B cell (primary cell): ENCODE data around the gene IL31. TPM values are rescaled to one million over a fixed set of nuclear protein-coding genes. Genes with fewer than 3 reads are reported as not detected.

Source experiments
- ATAC-seq: fragments of 200-7000 bp; cut with Tn5 transposase; one replicate; pipeline ENCODE4 v1.10.0; 2021; ENCODE audit warnings: low read depth, mild to moderate bottlenecking, moderate number of reproducible peaks, moderate library complexity
- CTCF ChIA-PET: fragments of 350-600 bp; sonication (Branson Sonifier 250); formaldehyde crosslinking; loops from one replicate; lab custom pipeline; 2021; ENCODE audit warnings: antibody characterized with exemption, inconsistent platforms; lab: Charles Lee
- POLR2A ChIA-PET: fragments of 350-600 bp; sonication (Branson Sonifier 250); formaldehyde crosslinking; loops from one replicate; lab custom pipeline; 2021; ENCODE audit warnings: antibody characterized with exemption; lab: Charles Lee
- DNase-seq: peaks from one replicate; pipeline ENCODE4 v3.0.0; 2013
- H2AFZ ChIP-seq: 2 replicates; pipeline ENCODE4 v1.6.1; 2012; ENCODE audit warnings: mild to moderate bottlenecking, low read depth, low read length; ENCODE audit not compliant: insufficient read depth, poor library complexity, severe bottlenecking
- H3K27ac ChIP-seq, 2 donors: 1 replicate in 1 of 2; 2 replicates in 1 of 2; pipeline ENCODE4 v1.5.1; 2012 to 2013; ENCODE audit warnings: low read length in 2 of 2, mild to moderate bottlenecking in 2 of 2, moderate library complexity in 1 of 2
- H3K27me3 ChIP-seq, 4 experiments: fragments of 200-600 bp in 1 of 4; sonication (generic) in 1 of 4; replicated peaks in 1 of 4; 1 replicate in 2 of 4; 2 replicates in 2 of 4; pipeline versions ENCODE4 v1.6.1 to v1.7.0; 2013 to 2016; ENCODE audit warnings: low read length in 3 of 4, mild to moderate bottlenecking in 2 of 4, mixed read lengths in 1 of 4, moderate library complexity in 1 of 4; ENCODE audit not compliant: insufficient read depth in 4 of 4, control insufficient read depth in 3 of 4; ENCODE audit errors: control extremely low read depth in 1 of 4
- H3K36me3 ChIP-seq, 2 experiments: replicated peaks in 1 of 2; 1 replicate in 1 of 2; 2 replicates in 1 of 2; pipeline versions ENCODE4 v1.6.1 to v1.7.1; 2013; ENCODE audit warnings: low read length in 1 of 2; ENCODE audit not compliant: insufficient read depth in 2 of 2, control insufficient read depth in 1 of 2; ENCODE audit errors: control extremely low read depth in 1 of 2, extremely low read depth in 1 of 2
- H3K4me1 ChIP-seq, 2 donors: fragments of 200-600 bp in 1 of 2; sonication (generic) in 1 of 2; 1 replicate in 1 of 2; 2 replicates in 1 of 2; pipeline versions ENCODE4 v1.5.1 to v1.6.1; 2013 to 2017; ENCODE audit warnings: low read length in 2 of 2; ENCODE audit not compliant: control insufficient read depth in 2 of 2, insufficient read depth in 2 of 2
- H3K4me2 ChIP-seq: replicated peaks from 2 replicates; pipeline ENCODE3; 2012; ENCODE audit warnings: mild to moderate bottlenecking, low read depth, low read length; ENCODE audit not compliant: poor library complexity, severe bottlenecking
- H3K4me3 ChIP-seq, 5 experiments: fragments of 200-600 bp in 1 of 5; sonication (generic) in 1 of 5; 1 replicate in 3 of 5; 2 replicates in 2 of 5; pipeline versions ENCODE4 v1.5.1 to v1.7.0; 2011 to 2016; ENCODE audit warnings: low read length in 4 of 5, mild to moderate bottlenecking in 4 of 5, low read depth in 2 of 5, control low read depth in 1 of 5, moderate library complexity in 1 of 5; ENCODE audit not compliant: insufficient read depth in 1 of 5; ENCODE audit errors: control extremely low read depth in 1 of 5, extremely low read depth in 1 of 5
- H3K79me2 ChIP-seq: fragments of 200-600 bp; sonication (generic); one replicate; pipeline ENCODE4 v1.6.0; 2016; ENCODE audit warnings: low read length; ENCODE audit not compliant: control insufficient read depth, insufficient read depth
- H3K9ac ChIP-seq: fragments of 200-600 bp; sonication (generic); 2 replicates; pipeline ENCODE4 v1.6.1; 2017; ENCODE audit warnings: mild to moderate bottlenecking, low read length, moderate library complexity
- H3K9me3 ChIP-seq, 3 donors: one replicate each; pipeline versions ENCODE4 v1.6.1 to v1.7.1; 2013; ENCODE audit warnings: low read length in 2 of 3; ENCODE audit not compliant: control insufficient read depth in 2 of 3, insufficient read depth in 1 of 3; ENCODE audit errors: control extremely low read depth in 1 of 3
- H4K20me1 ChIP-seq: 2 replicates; pipeline ENCODE4 v1.6.0; 2012; ENCODE audit warnings: mild to moderate bottlenecking, low read length; ENCODE audit not compliant: insufficient read depth, control insufficient read depth, poor library complexity, severe bottlenecking
- H3K27ac Mint-ChIP-seq: one replicate; pipeline ENCODE4 v1.8.0; 2021; ENCODE audit warnings: mixed read lengths
- H3K27me3 Mint-ChIP-seq: one replicate; pipeline ENCODE4 v1.8.0; 2021; ENCODE audit warnings: mixed read lengths
- H3K4me1 Mint-ChIP-seq: one replicate; pipeline ENCODE4 v1.8.0; 2021; ENCODE audit warnings: mixed read lengths
- H3K4me3 Mint-ChIP-seq: one replicate; pipeline ENCODE4 v1.8.0; 2021; ENCODE audit warnings: mixed read lengths
- H3K9me3 Mint-ChIP-seq: one replicate; pipeline ENCODE4 v1.8.0; 2022; ENCODE audit warnings: mixed read lengths; ENCODE audit not compliant: insufficient read depth
- EZH2 ChIP-seq: IDR thresholded peaks from 2 replicates; pipeline ENCODE4 v1.6.1; 2012; ENCODE audit warnings: borderline replicate concordance, low read depth, mild to moderate bottlenecking, moderate library complexity, low read length; ENCODE audit not compliant: insufficient read depth, poor library complexity, severe bottlenecking
- WGBS: methylation state at CpG from one replicate; pipeline ENCODE4 v1.1.5; 2013; ENCODE audit warnings: missing lambda C conversion rate; ENCODE audit not compliant: insufficient coverage; 5-methylcytosine and 5-hydroxymethylcytosine counted together
- intact Hi-C: fragments of 100-400 bp; cut with micrococcal nuclease; formaldehyde crosslinking; loops from one replicate; pipeline ENCODE4 v1.10.0; 2022
- polyA plus RNA-seq: library from polyadenylated mRNA; depleted of rRNA; stranded (reverse); fragments of >200 nt; gene quantifications from 2 replicates; pipeline ENCODE4 v1.2.3, GENCODE V29; 2012
- total RNA-seq, 2 donors: library from RNA; stranded (reverse); fragments of 120-200 nt in 1 of 2; gene quantifications; 1 replicate in 1 of 2; 2 replicates in 1 of 2; pipeline versions ENCODE4 v1.2.3 to v1.2.4, GENCODE V29; 2013 to 2022
- TF ChIP-seq, protein P1 (sequence below): fragments of 200-600 bp; IDR thresholded peaks from one replicate; pipeline ENCODE4 v1.8.0; 2022; ENCODE audit warnings: antibody characterized with exemption, mild to moderate bottlenecking

IL31 gene
- total and polyA plus RNA-seq, 2 donors (not counting 1 experiment from before 2014, with no cell fraction given) = not detected

DNA sequence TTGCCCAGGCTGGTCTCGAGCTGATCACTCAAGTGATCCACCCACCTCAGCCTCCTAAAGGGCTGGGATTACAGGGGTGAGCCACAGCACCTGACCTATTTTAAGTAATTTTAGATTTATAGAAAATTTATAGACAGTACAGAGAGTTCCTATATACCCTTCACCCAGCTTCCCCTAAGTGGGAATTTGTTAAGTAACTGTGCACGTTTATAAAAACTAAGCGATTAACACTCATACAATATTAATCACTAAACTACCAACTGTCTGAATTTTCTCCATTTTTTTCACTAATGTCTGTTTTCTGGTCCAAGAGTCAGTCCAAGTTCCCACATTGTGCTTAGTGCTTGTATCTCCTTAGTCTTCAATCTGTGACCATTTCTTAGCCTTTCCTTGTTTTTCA is 5.5 kb downstream of the IL31 start:
- no peak for ATAC-seq
- 100% methylated on average over 2 of the region's 3 CpGs for WGBS
- no peaks in the 10 kb centered on the region for H3K9me3 ChIP-seq
- H3K36me3 ChIP-seq = no peaks in the 10 kb centered on the region
- no peaks in the 10 kb centered on the region for H3K4me1 Mint-ChIP-seq
- H3K27me3 ChIP-seq = peaks cover 0 to 6% (median 0%) of the 10 kb centered on the region in 4 experiments
- H3K4me2 ChIP-seq = no peak overlapping the region
- CTCF ChIA-PET = interaction anchor here (0.7 kb wide), 1 partner anchor 41 kb away, joined by 4 read pairs; no protein-coding TSS in a partner anchor
- no peaks in the 10 kb centered on the region for H3K9me3 Mint-ChIP-seq
- no peak overlapping the region for H2AFZ ChIP-seq
- H3K4me3 Mint-ChIP-seq = no peak overlapping the region
- peaks cover 22% of the 10 kb centered on the region for H3K27me3 Mint-ChIP-seq
- H3K79me2 ChIP-seq = no peaks in the 10 kb centered on the region
- H3K4me3 ChIP-seq = no peak overlapping the region
- TF ChIP-seq EZH2 = no peak
- TF ChIP-seq, protein P1, sequence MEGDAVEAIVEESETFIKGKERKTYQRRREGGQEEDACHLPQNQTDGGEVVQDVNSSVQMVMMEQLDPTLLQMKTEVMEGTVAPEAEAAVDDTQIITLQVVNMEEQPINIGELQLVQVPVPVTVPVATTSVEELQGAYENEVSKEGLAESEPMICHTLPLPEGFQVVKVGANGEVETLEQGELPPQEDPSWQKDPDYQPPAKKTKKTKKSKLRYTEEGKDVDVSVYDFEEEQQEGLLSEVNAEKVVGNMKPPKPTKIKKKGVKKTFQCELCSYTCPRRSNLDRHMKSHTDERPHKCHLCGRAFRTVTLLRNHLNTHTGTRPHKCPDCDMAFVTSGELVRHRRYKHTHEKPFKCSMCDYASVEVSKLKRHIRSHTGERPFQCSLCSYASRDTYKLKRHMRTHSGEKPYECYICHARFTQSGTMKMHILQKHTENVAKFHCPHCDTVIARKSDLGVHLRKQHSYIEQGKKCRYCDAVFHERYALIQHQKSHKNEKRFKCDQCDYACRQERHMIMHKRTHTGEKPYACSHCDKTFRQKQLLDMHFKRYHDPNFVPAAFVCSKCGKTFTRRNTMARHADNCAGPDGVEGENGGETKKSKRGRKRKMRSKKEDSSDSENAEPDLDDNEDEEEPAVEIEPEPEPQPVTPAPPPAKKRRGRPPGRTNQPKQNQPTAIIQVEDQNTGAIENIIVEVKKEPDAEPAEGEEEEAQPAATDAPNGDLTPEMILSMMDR = no peak
- H4K20me1 ChIP-seq = no peaks in the 10 kb centered on the region
- intact Hi-C loops = no loop called here
- H3K27ac ChIP-seq = no peak overlapping the region
- H3K4me1 ChIP-seq = no peaks in the 10 kb centered on the region
- DNase-seq = no peak
- POLR2A ChIA-PET = no interaction called here
- H3K27ac Mint-ChIP-seq = no peak overlapping the region
- H3K9ac ChIP-seq = no peak overlapping the region

DNA sequence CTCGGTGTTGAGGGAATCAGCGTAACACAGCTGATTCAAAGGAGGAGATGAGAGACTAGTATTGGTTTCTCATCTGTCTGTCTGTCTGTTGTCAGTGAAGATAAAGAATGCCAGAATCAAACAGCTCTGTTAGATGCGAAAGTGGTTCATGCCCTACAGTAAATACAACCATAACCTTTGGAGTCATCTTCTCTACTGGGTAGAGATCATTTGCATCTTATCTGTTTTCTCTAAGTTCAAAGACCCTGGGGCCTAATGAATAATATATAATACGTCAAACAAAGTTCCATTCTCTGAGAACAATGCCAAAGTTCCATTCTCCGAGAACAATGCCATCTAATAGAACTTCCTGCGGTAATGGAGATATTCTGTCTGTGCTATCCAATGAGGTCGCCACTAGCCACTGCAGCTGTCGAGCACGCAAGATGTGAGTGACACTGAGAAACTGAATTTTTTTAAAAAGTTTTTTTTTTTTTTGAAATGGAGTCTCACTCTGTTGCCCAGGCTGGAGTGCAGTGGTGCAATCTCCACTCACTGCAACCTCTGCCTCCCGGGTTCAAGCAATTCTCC is 6.6 kb downstream of the IL31 start:
- CTCF ChIA-PET = interaction anchor here (0.5 kb wide), 1 partner anchor 137 kb away, joined by 3 read pairs; no protein-coding TSS in a partner anchor
- WGBS = 100% methylated on average over 2 of the region's 10 CpGs

More for the DNA sequence above, 6.6 kb downstream of the IL31 start:
- Histone ChIP-seq H3K4me1 (no peaks in the 10 kb centered on the region), H3K4me2 (no peak overlapping the region), H3K27ac (no peak overlapping the region), H3K79me2 (no peaks in the 10 kb centered on the region), H3K4me3 (no peak overlapping the region), H3K9ac (no peak overlapping the region), H3K9me3 (no peaks in the 10 kb centered on the region), H3K36me3 (no peaks in the 10 kb centered on the region), H4K20me1 (no peaks in the 10 kb centered on the region), H3K27me3 (peaks cover 0 to 6% (median 0%) of the 10 kb centered on the region in 4 experiments), H2AFZ (no peak overlapping the region)
- Mint-ChIP-seq H3K27ac (no peak overlapping the region), H3K27me3 (peaks cover 20% of the 10 kb centered on the region), H3K4me3 (no peak overlapping the region), H3K9me3 (no peaks in the 10 kb centered on the region), H3K4me1 (no peaks in the 10 kb centered on the region)
- DNase-seq (no peak), ATAC-seq (no peak)
- intact Hi-C loops = no loop called here
- TF ChIP-seq, protein P1 = no peak
- TF ChIP-seq EZH2 = no peak
- POLR2A ChIA-PET = no interaction called here
